Lower lobe of right lung (tissue), 2 donors: ENCODE measurements around the gene LRRC1. TPM values are rescaled to one million over a fixed set of nuclear protein-coding genes. Genes with fewer than 3 reads are reported as not detected.

Experiments used
- ATAC-seq, 2 donors: fragments of 200-7000 bp; cut with Tn5 transposase; one replicate each; pipeline ENCODE4 v1.9.1; 2020 to 2022; ENCODE audit warnings: mild to moderate bottlenecking in 2 of 2, moderate library complexity in 2 of 2
- DNase-seq: peaks from one replicate; pipeline ENCODE4 v3.0.0-alpha.2; 2020
- H3K27ac ChIP-seq: fragments of 200-600 bp; one replicate; pipeline ENCODE4 v1.8.0; 2022
- H3K27me3 ChIP-seq: fragments of 200-600 bp; one replicate; pipeline ENCODE4 v1.8.0; 2022; ENCODE audit warnings: low read depth
- H3K36me3 ChIP-seq: fragments of 200-600 bp; one replicate; pipeline ENCODE4 v1.8.0; 2022; ENCODE audit warnings: mild to moderate bottlenecking
- H3K4me1 ChIP-seq: fragments of 200-600 bp; one replicate; pipeline ENCODE4 v1.8.0; 2022
- H3K4me3 ChIP-seq: fragments of 200-600 bp; one replicate; pipeline ENCODE4 v1.8.0; 2022; ENCODE audit warnings: mild to moderate bottlenecking
- H3K9me3 ChIP-seq: fragments of 200-600 bp; one replicate; pipeline ENCODE4 v1.8.0; 2022
- CTCF ChIP-seq: fragments of 200-600 bp; IDR thresholded peaks from one replicate; pipeline ENCODE4 v1.8.0; 2022; ENCODE audit warnings: antibody characterized with exemption, mild to moderate bottlenecking
- intact Hi-C: fragments of 100-400 bp; cut with DNase I; formaldehyde crosslinking; loops from one replicate; pipeline ENCODE4 v1.11.0; 2022
- total RNA-seq: library from RNA; stranded (reverse); fragmentation: NEBNext Ultra II Directional; extraction: Animal tissue kit (Norgen Biotek cat#: 25700); gene quantifications from one replicate; pipeline ENCODE4 v1.2.1, GENCODE V29; 2021
- donor health status: DM: no; HTN: yes; CAD: no; lungs with severe emphysema.

Gene LRRC1
- total RNA-seq, 1 donor from 2014 or later: 13.4 TPM

- Histone ChIP-seq H3K36me3 (no peaks in the 10 kb centered on the region), H3K9me3 (no peaks in the 10 kb centered on the region), H3K27me3 (no peaks in the 10 kb centered on the region), H3K4me1 (no peaks in the 10 kb centered on the region), H3K4me3 (no peak overlapping the region), H3K27ac (no peak overlapping the region)
- DNase-seq: no peak
- TF ChIP-seq CTCF: no peak
- intact Hi-C loops: no loop called here
- ATAC-seq: peak in 1 of 2 donors; percentile 38
Measured at GRCh38 chr6:53752856-53753255, 41.9 kb upstream of the LRRC1 start.

GRCh38 chr6:53754330-53754729 lies 40.5 kb upstream of the LRRC1 start:
- DNase-seq (peak; percentile 56), ATAC-seq (peak; percentile 82 to 91)
- H3K27ac ChIP-seq: peak overlapping the region; percentile 49
- H3K4me3 ChIP-seq: no peak overlapping the region
- no peaks in the 10 kb centered on the region for H3K36me3 ChIP-seq
- no peaks in the 10 kb centered on the region for H3K27me3 ChIP-seq
- intact Hi-C loops: no loop called here
- TF ChIP-seq CTCF: no peak
- no peaks in the 10 kb centered on the region for H3K9me3 ChIP-seq
- H3K4me1 ChIP-seq: no peaks in the 10 kb centered on the region

- no peak for ATAC-seq
Measured at GRCh38 chr6:53756396-53756795, 38.4 kb upstream of the LRRC1 start.

GRCh38 chr6:53758496-53758895 lies 36.3 kb upstream of the LRRC1 start:
- ATAC-seq (no peak), DNase-seq (no peak)
- no peaks in the 10 kb centered on the region for H3K9me3 ChIP-seq
- H3K4me1 ChIP-seq: no peaks in the 10 kb centered on the region
- no peak overlapping the region for H3K27ac ChIP-seq
- intact Hi-C loops: no loop called here
- H3K4me3 ChIP-seq: no peak overlapping the region
- no peaks in the 10 kb centered on the region for H3K27me3 ChIP-seq
- H3K36me3 ChIP-seq: no peaks in the 10 kb centered on the region
- TF ChIP-seq CTCF: no peak

More at GRCh38 chr6:53756396-53756795, 38.4 kb upstream of the LRRC1 start:
- no peaks in the 10 kb centered on the region for H3K9me3 ChIP-seq
- H3K4me3 ChIP-seq: no peak overlapping the region
- intact Hi-C loops: no loop called here
- no peak for DNase-seq
- no peaks in the 10 kb centered on the region for H3K27me3 ChIP-seq
- H3K36me3 ChIP-seq: no peaks in the 10 kb centered on the region
- H3K27ac ChIP-seq: no peak overlapping the region
- no peak for TF ChIP-seq CTCF
- no peaks in the 10 kb centered on the region for H3K4me1 ChIP-seq

GRCh38 chr6:53761036-53761435 lies 33.8 kb upstream of the LRRC1 start:
- Histone ChIP-seq H3K9me3 (no peaks in the 10 kb centered on the region), H3K4me1 (no peaks in the 10 kb centered on the region), H3K4me3 (no peak overlapping the region), H3K27me3 (no peaks in the 10 kb centered on the region), H3K27ac (no peak overlapping the region), H3K36me3 (no peaks in the 10 kb centered on the region)
- TF ChIP-seq CTCF: no peak
- ATAC-seq (no peak), DNase-seq (no peak)
- intact Hi-C loops: no loop called here

- Histone ChIP-seq H3K4me3 (no peak overlapping the region), H3K9me3 (no peaks in the 10 kb centered on the region), H3K36me3 (no peaks in the 10 kb centered on the region), H3K4me1 (no peaks in the 10 kb centered on the region), H3K27me3 (no peaks in the 10 kb centered on the region), H3K27ac (peak overlapping the region; percentile 37)
- intact Hi-C loops: no loop called here
- ATAC-seq (peak; percentile 95 to 96), DNase-seq (no peak)
- no peak for TF ChIP-seq CTCF
Measured at GRCh38 chr6:53765270-53765669, 29.5 kb upstream of the LRRC1 start.
